A673 (cell line): ENCODE results near the gene PRKCA. TPM values are rescaled to one million over a fixed set of nuclear protein-coding genes. Genes with fewer than 3 reads are reported as not detected.

Experiments
- BruUV-seq: library from RNA; stranded (reverse); fragments of 400-500 nt; replicated peaks from 2 replicates; lab custom pipeline; 2021; lab: Mats Ljungman, UMichigan
- CTCF ChIA-PET: fragments of 300-600 bp; sonication (Branson Sonifier 250); formaldehyde crosslinking; loops from one replicate; lab custom pipeline; 2022; ENCODE audit warnings: antibody characterized with exemption; lab: Charles Lee
- POLR2A ChIA-PET: fragments of 300-600 bp; sonication (Branson Sonifier 250); formaldehyde crosslinking; loops from one replicate; lab custom pipeline; 2022; ENCODE audit warnings: antibody characterized with exemption; ENCODE audit not compliant: low non-redundant PET; lab: Charles Lee
- DNase-seq: peaks from one replicate; pipeline ENCODE4 v3.0.0-alpha.2; 2015; ENCODE audit warnings: low spot score
- H3K27ac ChIP-seq: fragments of 200-600 bp; sonication (generic); 2 replicates; pipeline ENCODE4 v1.5.1; 2016; ENCODE audit warnings: mixed run types, low read depth, mild to moderate bottlenecking, mixed read lengths, antibody characterized with exemption, low read length; ENCODE audit not compliant: poor library complexity, severe bottlenecking
- H3K27me3 ChIP-seq: fragments of 200-600 bp; sonication (generic); replicated peaks from 2 replicates; pipeline ENCODE4 v1.6.1; 2017; ENCODE audit warnings: mixed run types, low read depth, mild to moderate bottlenecking, mixed read lengths, antibody characterized with exemption, low read length; ENCODE audit not compliant: insufficient read depth, poor library complexity
- H3K36me3 ChIP-seq: fragments of 200-600 bp; sonication (generic); 2 replicates; pipeline ENCODE4 v1.6.1; 2016; ENCODE audit warnings: mixed run types, mild to moderate bottlenecking, mixed read lengths, antibody characterized with exemption, low read length; ENCODE audit not compliant: insufficient read depth, poor library complexity, severe bottlenecking
- H3K4me1 ChIP-seq: fragments of 200-600 bp; sonication (generic); 2 replicates; pipeline ENCODE4 v1.6.1; 2017; ENCODE audit warnings: mixed run types, mild to moderate bottlenecking, mixed read lengths, antibody characterized with exemption, low read length; ENCODE audit not compliant: insufficient read depth, poor library complexity, severe bottlenecking
- H3K4me3 ChIP-seq: fragments of 200-600 bp; sonication (generic); 2 replicates; pipeline ENCODE4 v1.5.1; 2016; ENCODE audit warnings: low read depth, mixed run types, mild to moderate bottlenecking, mixed read lengths, low read length; ENCODE audit not compliant: poor library complexity, severe bottlenecking
- H3K9me3 ChIP-seq: fragments of 200-600 bp; sonication (generic); 2 replicates; pipeline ENCODE4 v1.6.1; 2016; ENCODE audit warnings: mixed run types, low read depth, mild to moderate bottlenecking, mixed read lengths, antibody characterized with exemption, low read length; ENCODE audit not compliant: poor library complexity, severe bottlenecking
- CTCF ChIP-seq: fragments of 300-800, 200-600 bp; sonication (generic); conservative IDR thresholded peaks from 2 replicates; pipeline ENCODE4 v1.5.1; 2017; ENCODE audit warnings: low read depth, mild to moderate bottlenecking, antibody characterized with exemption, low read length, moderate library complexity, mixed read lengths
- EZH2 ChIP-seq: fragments of 200-600 bp; sonication (generic); IDR thresholded peaks from 2 replicates; pipeline ENCODE4 v1.6.1; 2017; ENCODE audit warnings: borderline replicate concordance, low read depth, mild to moderate bottlenecking, mixed read lengths, antibody characterized with exemption, low read length; ENCODE audit not compliant: poor library complexity, severe bottlenecking
- intact Hi-C: fragments of 100-400 bp; cut with micrococcal nuclease; formaldehyde crosslinking; loops from one replicate; pipeline ENCODE4 v1.10.0; 2022; ENCODE audit not compliant: unreplicated experiment
- total RNA-seq: library from RNA; stranded (reverse); gene quantifications from 2 replicates; pipeline ENCODE4 v1.2.3, GENCODE V29; 2021

PRKCA gene
- total RNA-seq, 1 experiment from 2014 or later = 16.3 TPM

GRCh38 chr17:66498580-66498979 lies 196.2 kb downstream of the PRKCA start:
- no TSS peak for BruUV-seq
- H3K27ac ChIP-seq = no peak overlapping the region
- H3K9me3 ChIP-seq = no peaks in the 10 kb centered on the region
- no peaks in the 10 kb centered on the region for H3K36me3 ChIP-seq
- no peak for TF ChIP-seq CTCF
- TF ChIP-seq EZH2 = no peak
- ChIA-PET CTCF (no interaction called here), POLR2A (no interaction called here)
- H3K27me3 ChIP-seq = no peaks in the 10 kb centered on the region
- H3K4me1 ChIP-seq = peaks cover 19% of the 10 kb centered on the region
- intact Hi-C loops = no loop called here
- no peak overlapping the region for H3K4me3 ChIP-seq
- no peak for DNase-seq

GRCh38 chr17:66506641-66507040 lies 204.2 kb downstream of the PRKCA start:
- H3K36me3 ChIP-seq = no peaks in the 10 kb centered on the region
- ChIA-PET CTCF (interaction anchor here (0.7 kb wide), 1 partner anchor 439 kb away, joined by 3 read pairs; no protein-coding TSS in a partner anchor), POLR2A (no interaction called here)
- no peaks in the 10 kb centered on the region for H3K9me3 ChIP-seq
- intact Hi-C loops = no loop called here
- peaks cover 17% of the 10 kb centered on the region for H3K4me1 ChIP-seq
- H3K27ac ChIP-seq = no peak overlapping the region
- H3K4me3 ChIP-seq = no peak overlapping the region
- no peaks in the 10 kb centered on the region for H3K27me3 ChIP-seq
- no TSS peak for BruUV-seq
- DNase-seq = no peak
- TF ChIP-seq CTCF (no peak), EZH2 (no peak)

GRCh38 chr17:66507103-66507923 lies 204.9 kb downstream of the PRKCA start:
- BruUV-seq = no TSS peak
- TF ChIP-seq CTCF = no peak
- no peak for TF ChIP-seq EZH2
- DNase-seq = peak; percentile 60
- POLR2A ChIA-PET = no interaction called here
- Histone ChIP-seq H3K4me1 (peaks cover 17% of the 10 kb centered on the region), H3K9me3 (no peaks in the 10 kb centered on the region), H3K27me3 (no peaks in the 10 kb centered on the region), H3K27ac (no peak overlapping the region), H3K4me3 (no peak overlapping the region), H3K36me3 (no peaks in the 10 kb centered on the region)
- intact Hi-C loops = no loop called here
- CTCF ChIA-PET = no interaction called here
